ENCODE measurements around the gene SCN5A. TPM values are rescaled to one million over a fixed set of nuclear protein-coding genes. Genes with fewer than 3 reads are reported as not detected.

Gene SCN5A
- total and polyA plus RNA-seq, 2 of the 8 experiments (the other 6 are each of a cell fraction or from before 2014, with no cell fraction given), result 4.8 to 11.4 TPM

GRCh38 chr3:38689774-38690173, 40.3 kb upstream of the SCN5A start:
- CTCF ChIA-PET (ENCODE audit: partially characterized antibody), result interaction anchor here (0.6 to 3.7 kb wide), 5 partner anchors 18 to 154 kb away, joined by 3 to 18 read pairs (median 3); no protein-coding TSS in a partner anchor
- no peak overlapping the region for H3K23ac ChIP-seq (ENCODE audit: insufficient read length)
- FAIRE-seq, result no peak

More at GRCh38 chr3:38689774-38690173, 40.3 kb upstream of the SCN5A start:
- H2BK15ac ChIP-seq (ENCODE audit: low read length), result no peak overlapping the region
- H3K23me2 ChIP-seq (ENCODE audit: low read depth, low read length), result no peaks in the 10 kb centered on the region
- no peaks in the 10 kb centered on the region for H4K20me1 ChIP-seq (replicated peaks in 1 of 2; ENCODE audit: control insufficient read depth in 1 of 2, insufficient read depth in 2 of 2, low read length in 2 of 2)
- H3K27ac ChIP-seq (ENCODE audit: low read depth, low read length), result no peak overlapping the region
- H3K79me1 ChIP-seq (ENCODE audit: low read depth, low read length), result no peaks in the 10 kb centered on the region
- no peak for DNase-seq (ENCODE audit: low read depth in 1 of 2, low spot score in 2 of 2)
- no peak overlapping the region for H4K5ac ChIP-seq (ENCODE audit: insufficient read length, low read depth, low read length)
- no peak overlapping the region for H3K9ac ChIP-seq (replicated peaks in 1 of 4; ENCODE audit: extremely low read depth in 1 of 4, low read depth in 3 of 4, low read length in 3 of 4)
- no peak overlapping the region for H4K8ac ChIP-seq (ENCODE audit: extremely low read depth, insufficient read depth, low read length)
- H3K4me2 ChIP-seq (ENCODE audit: insufficient read depth in 1 of 2, low read depth in 2 of 2, low read length in 2 of 2), result no peak overlapping the region
- H3K36me3 ChIP-seq (ENCODE audit: control insufficient read depth in 2 of 4, insufficient read depth in 4 of 4, low read length in 3 of 4), result no peaks in the 10 kb centered on the region
- H4K91ac ChIP-seq (replicated peaks; ENCODE audit: insufficient read length, low read length), result no peak overlapping the region
- H2BK20ac ChIP-seq (ENCODE audit: low read length), result no peak overlapping the region
- no peaks in the 10 kb centered on the region for H3K4me1 ChIP-seq (replicated peaks in 1 of 4; ENCODE audit: control insufficient read depth in 3 of 4, insufficient read depth in 4 of 4, low read length in 3 of 4)
- no peak overlapping the region for H2AFZ ChIP-seq (ENCODE audit: low read length)
- H3K18ac ChIP-seq (ENCODE audit: extremely low read depth, low read length), result no peak overlapping the region
- H2AK5ac ChIP-seq (ENCODE audit: low read depth, low read length), result no peak overlapping the region
- no peak overlapping the region for H2BK12ac ChIP-seq (ENCODE audit: low read depth, low read length)
- WGBS, 2 experiments (ENCODE audit: extremely low coverage in 1 of 2, insufficient coverage in 1 of 2, insufficient read length in 1 of 2, insufficient replicate concordance in 2 of 2, low coverage in 1 of 2, low lambda C conversion rate in 2 of 2, missing lambda C conversion rate in 1 of 2), result 96% methylated on average over 3 of the region's 3 CpGs; no CpG with 5 or more reads in 1 of the 2 experiments
- no peaks in the 10 kb centered on the region for H3K79me2 ChIP-seq (ENCODE audit: control insufficient read depth in 1 of 2, insufficient read depth in 2 of 2, low read length in 2 of 2)
- H3K14ac ChIP-seq (ENCODE audit: insufficient read length), result no peak overlapping the region
- no peak overlapping the region for H2BK120ac ChIP-seq (replicated peaks; ENCODE audit: low read depth, low read length)
- no peak overlapping the region for H3K4ac ChIP-seq (replicated peaks; ENCODE audit: insufficient read length, low read depth, low read length)
- TF ChIP-seq CTBP2 (IDR thresholded peaks at IDR 0.05; ENCODE audit: borderline replicate concordance, insufficient read depth, insufficient read length, low read length) (no peak), SUZ12 (IDR thresholded peaks at IDR 0.05; ENCODE audit: low read length) (no peak), GABPA (IDR thresholded peaks at IDR 0.05; ENCODE audit: borderline replicate concordance, insufficient read depth, low read length) (no peak), EGR1 (IDR thresholded peaks at IDR 0.05; ENCODE audit: borderline replicate concordance, low read depth, low read length) (no peak)
- H2BK5ac ChIP-seq (ENCODE audit: low read depth, low read length), result no peak overlapping the region
- no peak overlapping the region for H3K56ac ChIP-seq (replicated peaks; ENCODE audit: insufficient read length, low read depth, low read length)
- H3K27me3 ChIP-seq (replicated peaks in 1 of 4; ENCODE audit: control insufficient read depth in 3 of 4, extremely low read depth in 1 of 4, insufficient read depth in 3 of 4, low read length in 3 of 4), result no peaks in the 10 kb centered on the region
- H3K4me3 ChIP-seq (ENCODE audit: extremely low read depth in 1 of 4, insufficient read depth in 2 of 4, low read depth in 3 of 4, low read length in 4 of 4), result no peak overlapping the region
- POLR2A ChIA-PET (ENCODE audit: partially characterized antibody), result interaction anchor here (0.6 kb wide), 1 partner anchor 276 kb away, joined by 3 read pairs; no protein-coding TSS in a partner anchor
- no peaks in the 10 kb centered on the region for H3K9me3 ChIP-seq (ENCODE audit: insufficient read depth in 2 of 2, low read depth in 1 of 2, low read length in 1 of 2)
